ENCODE measurements around the gene MLLT10. TPM values are rescaled to one million over a fixed set of nuclear protein-coding genes. Genes with fewer than 3 reads are reported as not detected.
"Not testable (repeated sequence)": the region's sequence is repeated elsewhere in the genome, so short reads cannot be mapped to it uniquely, and the experiment has no call there.

The MLLT10 gene
- total RNA-seq, 1 donor from 2014 or later: 39.0 TPM

GRCh38 chr10:21707498-21707897, 173.5 kb downstream of the MLLT10 start:
- Mint-ChIP-seq H3K9me3 (ENCODE audit: low read depth) (no peaks in the 10 kb centered on the region), H3K4me1 (ENCODE audit: low read depth) (peaks cover 2% of the 10 kb centered on the region), H3K4me3 (ENCODE audit: unreplicated experiment) (no peak overlapping the region), H3K36me3 (ENCODE audit: low read depth) (peaks cover 8% of the 10 kb centered on the region), H3K27me3 (ENCODE audit: low read depth) (no peaks in the 10 kb centered on the region), H3K27ac (ENCODE audit: unreplicated experiment) (no peak overlapping the region)
- no peak for TF ChIP-seq CTCF (IDR thresholded peaks at IDR 0.05)
- DNase-seq (ENCODE audit: low spot score): no peak

- no peak for DNase-seq (ENCODE audit: low spot score)
- Mint-ChIP-seq H3K27ac (ENCODE audit: unreplicated experiment) (no peak overlapping the region), H3K27me3 (ENCODE audit: low read depth) (no peaks in the 10 kb centered on the region), H3K4me1 (ENCODE audit: low read depth) (peaks cover 14% of the 10 kb centered on the region), H3K36me3 (ENCODE audit: low read depth) (peaks cover 22% of the 10 kb centered on the region), H3K9me3 (ENCODE audit: low read depth) (no peaks in the 10 kb centered on the region), H3K4me3 (ENCODE audit: unreplicated experiment) (no peak overlapping the region)
- TF ChIP-seq CTCF (IDR thresholded peaks at IDR 0.05): no peak
These were observed 178.9 kb downstream of the MLLT10 start for GRCh38 chr10:21712975-21713374.

- H3K27me3 Mint-ChIP-seq (ENCODE audit: low read depth): no peaks in the 10 kb centered on the region
- DNase-seq (ENCODE audit: low spot score): no peak
- H3K27ac Mint-ChIP-seq (ENCODE audit: unreplicated experiment): peak overlapping the region; percentile 49
- no peak for TF ChIP-seq CTCF (IDR thresholded peaks at IDR 0.05)
- peaks cover 12% of the 10 kb centered on the region for H3K4me1 Mint-ChIP-seq (ENCODE audit: low read depth)
- peaks cover 20% of the 10 kb centered on the region for H3K36me3 Mint-ChIP-seq (ENCODE audit: low read depth)
- no peak overlapping the region for H3K4me3 Mint-ChIP-seq (ENCODE audit: unreplicated experiment)
- no peaks in the 10 kb centered on the region for H3K9me3 Mint-ChIP-seq (ENCODE audit: low read depth)
These were observed 181.6 kb downstream of the MLLT10 start for GRCh38 chr10:21715531-21716195.

- not testable (repeated sequence) for H3K9me3 Mint-ChIP-seq (ENCODE audit: low read depth); H3K27me3 Mint-ChIP-seq (ENCODE audit: low read depth); DNase-seq (ENCODE audit: low spot score); H3K4me3 Mint-ChIP-seq (ENCODE audit: unreplicated experiment); H3K27ac Mint-ChIP-seq (ENCODE audit: unreplicated experiment)
- H3K36me3 Mint-ChIP-seq (ENCODE audit: low read depth): peaks cover 20% of the 10 kb centered on the region
- H3K4me1 Mint-ChIP-seq (ENCODE audit: low read depth): peaks cover 19% of the 10 kb centered on the region
These were observed 183.5 kb downstream of the MLLT10 start for GRCh38 chr10:21717437-21718054.

- Mint-ChIP-seq H3K27me3 (ENCODE audit: low read depth) (no peaks in the 10 kb centered on the region), H3K4me1 (ENCODE audit: low read depth) (peaks cover 26% of the 10 kb centered on the region), H3K9me3 (ENCODE audit: low read depth) (no peaks in the 10 kb centered on the region), H3K36me3 (ENCODE audit: low read depth) (peaks cover 11% of the 10 kb centered on the region), H3K27ac (ENCODE audit: unreplicated experiment) (no peak overlapping the region), H3K4me3 (ENCODE audit: unreplicated experiment) (no peak overlapping the region)
- TF ChIP-seq CTCF (IDR thresholded peaks at IDR 0.05): no peak
- DNase-seq (ENCODE audit: low spot score): no peak
These were observed 185.5 kb downstream of the MLLT10 start for GRCh38 chr10:21719502-21719901.

- H3K36me3 Mint-ChIP-seq (ENCODE audit: low read depth): peaks cover 9% of the 10 kb centered on the region
- no peak for TF ChIP-seq CTCF (IDR thresholded peaks at IDR 0.05)
- H3K4me1 Mint-ChIP-seq (ENCODE audit: low read depth): peaks cover 30% of the 10 kb centered on the region
- H3K4me3 Mint-ChIP-seq (ENCODE audit: unreplicated experiment): no peak overlapping the region
- no peaks in the 10 kb centered on the region for H3K27me3 Mint-ChIP-seq (ENCODE audit: low read depth)
- no peak for DNase-seq (ENCODE audit: low spot score)
- H3K9me3 Mint-ChIP-seq (ENCODE audit: low read depth): no peaks in the 10 kb centered on the region
- H3K27ac Mint-ChIP-seq (ENCODE audit: unreplicated experiment): no peak overlapping the region
These were observed 186.1 kb downstream of the MLLT10 start for GRCh38 chr10:21720090-21720489.
